Loucy (cell line): ENCODE data around the gene ZNF784.
A peak's percentile ranks its signal among the peaks of the same experiment; 100 is the strongest.

Experiments used
- H2AFZ ChIP-seq: fragments of 200-600 bp; sonication (generic); 2 replicates; pipeline ENCODE4 v1.6.0; 2016; ENCODE audit warnings: antibody characterized with exemption, mild to moderate bottlenecking, low read length, moderate library complexity
- H3F3A ChIP-seq: fragments of 200-600 bp; 2 replicates; pipeline ENCODE4 v1.6.0; 2016; ENCODE audit warnings: antibody characterized with exemption, low read depth, mild to moderate bottlenecking
- H3K27me3 ChIP-seq: fragments of 200-600 bp; sonication (generic); 2 replicates; pipeline ENCODE4 v1.6.1; 2014; ENCODE audit warnings: low read length, mild to moderate bottlenecking; ENCODE audit not compliant: insufficient read depth, poor library complexity, severe bottlenecking
- H3K36me3 ChIP-seq: fragments of 200-600 bp; sonication (generic); 2 replicates; pipeline ENCODE4 v1.6.1; 2016; ENCODE audit warnings: low read length; ENCODE audit not compliant: insufficient read depth
- H3K4me1 ChIP-seq: fragments of 200-600 bp; sonication (generic); 2 replicates; pipeline ENCODE4 v1.5.1; 2014; ENCODE audit warnings: low read length, mild to moderate bottlenecking; ENCODE audit not compliant: insufficient read depth, poor library complexity, severe bottlenecking
- H3K4me2 ChIP-seq: fragments of 200-600 bp; sonication (generic); 2 replicates; pipeline ENCODE4 v1.6.0; 2014; ENCODE audit warnings: antibody characterized with exemption, low read length, low read depth, mild to moderate bottlenecking; ENCODE audit not compliant: poor library complexity, severe bottlenecking
- H3K4me3 ChIP-seq: fragments of 200-600 bp; sonication (generic); 2 replicates; pipeline ENCODE4 v1.5.1; 2014; ENCODE audit warnings: low read length, mild to moderate bottlenecking, mixed read lengths; ENCODE audit not compliant: poor library complexity, severe bottlenecking
- H3K79me2 ChIP-seq: fragments of 200-600 bp; sonication (generic); 2 replicates; pipeline ENCODE4 v1.6.1; 2014; ENCODE audit warnings: low read length; ENCODE audit not compliant: insufficient read depth
- H3K9ac ChIP-seq: fragments of 200-600 bp; sonication (generic); 2 replicates; pipeline ENCODE4 v1.6.0; 2014; ENCODE audit warnings: mild to moderate bottlenecking, low read depth, low read length, moderate library complexity; ENCODE audit not compliant: poor library complexity, severe bottlenecking
- H3K9me2 ChIP-seq: fragments of 200-600 bp; sonication (generic); replicated peaks from 2 replicates; pipeline ENCODE4 v1.6.1; 2016; ENCODE audit warnings: low read depth, low read length, mixed read lengths
- H3K9me3 ChIP-seq: fragments of 200-600 bp; sonication (generic); 2 replicates; pipeline ENCODE4 v1.6.1; 2014; ENCODE audit warnings: mild to moderate bottlenecking, antibody characterized with exemption, low read length, low read depth; ENCODE audit not compliant: insufficient read depth
- H4K20me1 ChIP-seq: fragments of 200-600 bp; sonication (generic); 2 replicates; pipeline ENCODE4 v1.6.0; 2014; ENCODE audit warnings: antibody characterized with exemption, low read length, mild to moderate bottlenecking; ENCODE audit not compliant: insufficient read depth, poor library complexity, severe bottlenecking
- CTCF ChIP-seq: fragments of 200-600 bp; sonication (generic); conservative IDR thresholded peaks from 2 replicates; pipeline ENCODE4 v1.5.1; 2014; ENCODE audit warnings: mild to moderate bottlenecking, antibody characterized with exemption, low read length
- EZH2phosphoT487 ChIP-seq: fragments of 200-600 bp; IDR thresholded peaks from 2 replicates; pipeline ENCODE4 v1.6.1; 2018; ENCODE audit warnings: antibody characterized with exemption, mild to moderate bottlenecking, moderate library complexity, borderline replicate concordance

ZNF784 gene

DNA sequence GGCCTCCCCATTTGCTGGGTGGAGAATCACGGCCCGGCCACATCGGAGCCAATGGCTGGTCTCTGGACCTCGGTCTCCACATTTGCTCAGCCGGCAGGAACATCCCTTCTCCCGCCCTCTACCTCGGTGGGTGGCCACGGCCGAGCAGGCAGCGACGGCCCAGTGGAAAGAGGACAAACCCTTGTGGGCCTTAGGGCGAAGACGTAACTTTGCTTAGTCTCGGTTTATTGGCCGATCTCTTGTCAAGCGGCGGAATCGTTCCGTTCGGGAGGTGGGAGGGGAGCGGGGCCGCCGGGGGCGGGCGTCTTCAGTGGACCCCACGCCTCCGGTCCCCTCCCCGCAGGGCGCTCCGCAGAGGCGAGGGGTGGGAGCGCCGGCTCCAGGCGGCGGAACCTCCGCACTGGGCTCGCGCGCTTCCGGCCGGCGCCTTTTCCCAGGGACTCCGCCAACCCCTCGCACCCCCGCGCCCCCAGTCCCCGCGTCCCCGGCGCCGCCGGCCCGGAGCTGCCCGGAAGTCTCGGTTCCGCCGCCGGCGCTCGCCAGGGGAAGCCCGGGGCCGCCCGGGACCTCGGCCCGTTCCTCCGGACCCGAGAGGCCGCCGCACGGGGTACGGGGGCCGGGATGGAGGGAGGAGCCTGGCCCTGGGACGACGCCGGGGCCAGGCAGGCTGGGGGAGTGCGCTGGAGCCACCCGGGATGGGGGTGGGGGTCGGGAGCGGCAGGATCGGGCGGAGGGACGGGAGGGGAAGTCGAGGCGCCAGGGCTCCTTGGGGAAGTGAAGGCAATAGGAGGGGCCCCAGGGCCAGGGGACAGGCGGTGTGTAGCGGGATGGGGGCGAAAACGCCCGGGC is 16.4 kb upstream of the ZNF784 start, which contains the start of gene ZNF580:
TSS of gene ZNF580 (plus strand) at position 426 of the 849 bp plus-strand sequence. CDS start 1,507 bp downstream, outside the sequence.
- Histone ChIP-seq H3K27me3 (no peaks in the 10 kb centered on the region), H3K79me2 (peaks cover 68% of the 10 kb centered on the region), H3K9ac (peak within 1 kb of the TSS; percentile 85), H3K4me1 (peaks cover 42% of the 10 kb centered on the region), H3K36me3 (no peaks in the 10 kb centered on the region; the same call in 1 of the 2 replicates), H3K4me3 (peak within 1 kb of the TSS; percentile 96), H2AFZ (peak within 1 kb of the TSS; percentile 73), H3K9me3 (no peaks in the 10 kb centered on the region), H4K20me1 (peaks cover 5% of the 10 kb centered on the region), H3F3A (no peaks in the 10 kb centered on the region), H3K9me2 (no peaks in the 10 kb centered on the region), H3K4me2 (peak within 1 kb of the TSS; percentile 100)
- TF ChIP-seq EZH2phosphoT487 (no peak), CTCF (no peak)

DNA sequence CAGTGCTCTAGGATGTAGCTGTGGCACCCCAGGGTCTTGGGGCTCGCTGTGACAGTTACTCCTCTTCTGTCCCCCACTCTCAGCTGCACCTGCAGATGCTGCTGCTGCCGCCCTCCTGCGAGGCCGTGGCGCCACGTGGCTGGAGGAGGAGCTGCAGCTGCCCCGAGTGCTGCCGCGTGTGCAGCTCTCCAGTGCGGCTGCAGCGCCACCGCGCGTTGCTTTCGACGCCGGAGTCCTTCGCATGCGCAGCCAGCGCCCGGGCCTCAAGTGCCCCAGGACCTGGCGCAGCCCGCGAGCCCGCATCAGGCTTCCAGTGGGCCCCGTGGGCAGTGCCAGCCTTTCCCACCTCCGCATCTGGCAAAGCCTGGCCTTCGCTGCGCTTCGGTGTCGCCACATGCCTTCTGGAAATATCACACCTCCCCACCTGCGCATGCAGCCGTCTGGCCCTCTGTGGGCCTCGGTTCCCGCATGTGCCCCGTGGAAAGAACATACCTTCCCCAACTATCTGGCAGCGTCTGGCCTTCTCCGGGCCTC is 15.7 kb upstream of the ZNF784 start:
- Histone ChIP-seq H3K4me1 (peaks cover 48% of the 10 kb centered on the region), H4K20me1 (peaks cover 12% of the 10 kb centered on the region), H3F3A (no peaks in the 10 kb centered on the region), H3K36me3 (no peaks in the 10 kb centered on the region; the same call in 1 of the 2 replicates), H3K4me3 (peak overlapping the region; percentile 96), H3K79me2 (peaks cover 68% of the 10 kb centered on the region), H3K27me3 (no peaks in the 10 kb centered on the region), H3K9me2 (no peaks in the 10 kb centered on the region), H3K9ac (peak overlapping the region; percentile 85), H3K9me3 (no peaks in the 10 kb centered on the region), H2AFZ (peak overlapping the region; percentile 73; the same call in 1 of the 2 replicates), H3K4me2 (peak overlapping the region; percentile 100)
- TF ChIP-seq EZH2phosphoT487 = no peak
- TF ChIP-seq CTCF = no peak

- H3K36me3 ChIP-seq = no peaks in the 10 kb centered on the region
- peaks cover 64% of the 10 kb centered on the region for H3K79me2 ChIP-seq
- H2AFZ ChIP-seq = no peak overlapping the region
- H3K27me3 ChIP-seq = no peaks in the 10 kb centered on the region
- H3F3A ChIP-seq = no peaks in the 10 kb centered on the region
- H3K9ac ChIP-seq = no peak overlapping the region
- H3K9me3 ChIP-seq = no peaks in the 10 kb centered on the region
- H4K20me1 ChIP-seq = peaks cover 8% of the 10 kb centered on the region
- peak; percentile 75 for TF ChIP-seq CTCF
- no peak for TF ChIP-seq EZH2phosphoT487
- H3K4me3 ChIP-seq = peak overlapping the region; percentile 58
- peaks cover 45% of the 10 kb centered on the region for H3K4me1 ChIP-seq
- peak overlapping the region; percentile 52 for H3K4me2 ChIP-seq
- H3K9me2 ChIP-seq = no peaks in the 10 kb centered on the region
These were observed 14.5 kb upstream of the ZNF784 start for GRCh38 chr19:55638864-55639359.
